A673 (cell line): ENCODE measurements around the gene TSPEAR.

Source experiments
- CTCF ChIP-seq: fragments of 300-800, 200-600 bp; sonication (generic); conservative IDR thresholded peaks from 2 replicates; pipeline ENCODE4 v1.5.1; 2017; ENCODE audit warnings: low read depth, mild to moderate bottlenecking, antibody characterized with exemption, low read length, moderate library complexity, mixed read lengths
- EZH2 ChIP-seq: fragments of 200-600 bp; sonication (generic); IDR thresholded peaks from 2 replicates; pipeline ENCODE4 v1.6.1; 2017; ENCODE audit warnings: borderline replicate concordance, low read depth, mild to moderate bottlenecking, mixed read lengths, antibody characterized with exemption, low read length; ENCODE audit not compliant: poor library complexity, severe bottlenecking

- TF ChIP-seq CTCF (no peak), EZH2 (no peak)
Observed at GRCh38 chr21:44729336-44730027, 18.1 kb upstream of the TSPEAR start.
